ENCODE data around the gene ESF1. TPM values are rescaled to one million over a fixed set of nuclear protein-coding genes. Genes with fewer than 3 reads are reported as not detected.

Gene ESF1
- total RNA-seq, 1 donor from 2014 or later = 17.9 TPM

DNA sequence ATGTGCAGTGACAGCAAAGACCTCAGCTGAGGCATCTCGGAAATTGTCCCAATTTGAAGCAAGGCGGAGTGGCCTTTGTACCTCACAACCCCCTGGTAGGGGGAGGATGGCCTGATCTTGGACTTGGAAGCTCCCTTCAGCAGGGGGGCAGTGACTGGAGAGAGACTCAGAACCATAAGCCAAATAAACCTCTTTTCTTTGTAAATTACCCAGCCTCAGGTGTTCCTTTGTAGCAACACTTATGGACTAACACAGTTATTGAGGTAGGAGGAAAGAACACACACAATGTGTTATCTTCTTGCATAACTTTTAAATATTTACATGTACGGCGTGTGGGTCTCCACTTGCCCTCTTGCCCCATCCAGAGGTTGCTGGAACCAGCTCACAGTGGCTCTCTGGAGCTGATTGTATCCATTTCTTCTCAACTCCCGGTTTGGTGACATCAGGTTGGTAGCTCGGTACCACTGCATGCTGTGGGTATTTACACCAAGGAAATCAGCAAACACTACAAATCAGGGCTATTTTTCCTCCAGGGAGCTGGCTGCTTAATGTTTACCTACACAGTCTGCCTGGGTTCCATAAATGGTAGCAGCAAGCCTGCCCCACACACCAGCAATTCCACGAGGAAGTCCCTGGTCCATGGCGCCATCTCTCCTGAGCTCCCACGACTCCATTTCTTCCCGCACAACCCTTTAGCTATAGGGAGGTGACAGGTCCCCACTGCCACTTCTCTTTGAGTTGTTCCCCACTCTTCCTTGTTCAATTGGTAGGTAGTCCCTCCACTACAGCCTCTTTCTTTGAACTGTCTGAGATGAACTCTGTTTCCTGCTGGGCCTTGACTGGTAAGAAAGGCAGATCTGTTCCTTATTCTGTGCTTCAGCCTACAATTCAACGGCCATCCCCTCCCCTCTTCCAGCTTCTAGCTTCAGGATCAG, 91.7 kb downstream of the ESF1 start:
- Mint-ChIP-seq H3K4me3 (ENCODE audit: low read depth) (no peak overlapping the region), H3K4me1 (ENCODE audit: low read depth) (no peaks in the 10 kb centered on the region), H3K36me3 (ENCODE audit: insufficient read depth) (no peaks in the 10 kb centered on the region), H3K27ac (no peak overlapping the region), H3K27me3 (no peaks in the 10 kb centered on the region), H3K9me3 (ENCODE audit: low read depth) (no peaks in the 10 kb centered on the region)
- TF ChIP-seq CTCF (IDR thresholded peaks at IDR 0.05; ENCODE audit: unreplicated experiment) = no peak
- no peak for DNase-seq (ENCODE audit: low spot score, unreplicated experiment)

- Mint-ChIP-seq H3K4me3 (ENCODE audit: low read depth) (no peak overlapping the region), H3K9me3 (ENCODE audit: low read depth) (no peaks in the 10 kb centered on the region), H3K4me1 (ENCODE audit: low read depth) (no peaks in the 10 kb centered on the region), H3K27me3 (peaks cover 2% of the 10 kb centered on the region), H3K27ac (no peak overlapping the region), H3K36me3 (ENCODE audit: insufficient read depth) (no peaks in the 10 kb centered on the region)
- TF ChIP-seq CTCF (IDR thresholded peaks at IDR 0.05; ENCODE audit: unreplicated experiment) = no peak
- no peak for DNase-seq (ENCODE audit: low spot score, unreplicated experiment)
Measured at GRCh38 chr20:13690943-13691342, 93.8 kb downstream of the ESF1 start.

DNA sequence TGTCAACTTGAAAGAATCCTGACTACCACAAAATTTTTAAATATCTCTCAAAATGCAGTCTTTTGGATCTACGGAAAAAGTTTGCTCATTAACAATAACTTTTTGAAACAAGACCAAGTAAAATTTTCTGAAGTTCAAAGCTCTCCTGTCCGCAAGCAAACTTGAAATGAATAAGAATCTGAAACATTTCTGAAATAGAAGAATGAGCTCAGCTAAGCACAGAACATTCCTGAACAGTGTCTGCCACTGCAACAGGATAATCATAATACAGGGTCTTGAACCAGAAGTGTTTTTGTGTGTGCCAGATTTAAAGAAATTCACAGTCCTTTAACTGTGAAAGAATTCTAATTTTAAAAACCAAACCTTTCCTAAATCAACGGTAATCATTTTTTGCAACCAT, 96.9 kb downstream of the ESF1 start:
- DNase-seq (ENCODE audit: low spot score, unreplicated experiment) = no peak
- no peaks in the 10 kb centered on the region for H3K36me3 Mint-ChIP-seq (ENCODE audit: insufficient read depth)

DNA sequence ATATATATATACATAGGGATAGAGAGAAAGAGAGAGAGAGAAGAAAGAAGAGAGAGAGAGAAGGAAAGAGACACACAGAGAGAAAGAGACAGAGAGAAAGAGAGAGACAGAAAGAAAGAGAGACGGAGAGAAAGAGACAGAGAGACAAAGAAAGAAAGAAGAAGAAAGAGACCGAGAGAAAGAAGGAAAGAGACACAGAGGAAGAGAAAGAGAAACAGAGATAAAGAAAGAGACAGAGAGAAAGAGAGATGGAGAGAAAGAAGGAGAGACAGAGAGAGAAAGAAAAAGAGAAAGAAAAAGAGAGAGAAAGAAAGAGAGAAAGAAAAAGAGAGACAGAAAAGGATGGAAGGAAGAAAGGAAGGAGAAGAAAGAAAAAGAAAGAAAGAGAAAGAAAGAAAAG, 99.1 kb downstream of the ESF1 start:
- Mint-ChIP-seq H3K27ac (no peak overlapping the region), H3K36me3 (ENCODE audit: insufficient read depth) (peaks cover 2% of the 10 kb centered on the region), H3K4me3 (ENCODE audit: low read depth) (no peak overlapping the region), H3K27me3 (peaks cover 2% of the 10 kb centered on the region), H3K9me3 (ENCODE audit: low read depth) (peaks cover 4% of the 10 kb centered on the region), H3K4me1 (ENCODE audit: low read depth) (peaks cover 4% of the 10 kb centered on the region)
- DNase-seq (ENCODE audit: low spot score, unreplicated experiment) = no peak
- TF ChIP-seq CTCF (IDR thresholded peaks at IDR 0.05; ENCODE audit: unreplicated experiment) = no peak

More for the DNA sequence above, 96.9 kb downstream of the ESF1 start:
- TF ChIP-seq CTCF (IDR thresholded peaks at IDR 0.05; ENCODE audit: unreplicated experiment) = no peak
- peaks cover 2% of the 10 kb centered on the region for H3K27me3 Mint-ChIP-seq
- no peak overlapping the region for H3K4me3 Mint-ChIP-seq (ENCODE audit: low read depth)
- H3K4me1 Mint-ChIP-seq (ENCODE audit: low read depth) = no peaks in the 10 kb centered on the region
- no peaks in the 10 kb centered on the region for H3K9me3 Mint-ChIP-seq (ENCODE audit: low read depth)
- H3K27ac Mint-ChIP-seq = no peak overlapping the region

DNA sequence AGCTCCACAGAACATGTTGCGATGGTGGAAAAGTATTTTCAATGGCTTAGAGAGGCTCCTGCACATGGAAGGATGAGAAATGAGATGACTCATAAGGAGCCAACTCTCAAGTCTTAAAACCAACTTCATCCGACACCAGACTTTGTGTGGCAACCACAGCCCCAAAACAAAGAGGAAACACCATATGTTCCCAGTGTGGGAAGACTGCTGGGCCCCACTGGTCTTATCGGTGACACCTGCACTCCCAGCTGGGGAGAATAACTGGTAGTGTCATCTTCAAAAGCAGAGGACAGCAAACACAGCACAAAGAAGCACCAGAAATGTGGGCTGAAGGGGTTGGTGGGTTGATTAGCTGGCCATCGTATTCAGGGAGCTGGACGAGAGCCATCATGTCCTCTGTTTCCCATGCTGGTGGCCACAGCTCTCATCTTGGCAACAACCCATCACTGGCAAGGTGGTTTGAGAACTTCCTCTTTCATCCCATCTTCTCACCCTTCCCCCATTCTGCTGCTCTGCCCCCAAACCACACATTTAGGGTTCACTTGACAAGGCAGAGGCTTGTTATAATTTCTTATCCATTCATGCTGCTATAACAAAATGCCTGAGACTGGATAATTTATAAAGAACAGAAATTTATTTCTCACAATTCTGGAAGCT, 100.0 kb downstream of the ESF1 start:
- Mint-ChIP-seq H3K4me3 (ENCODE audit: low read depth) (no peak overlapping the region), H3K27me3 (peaks cover 2% of the 10 kb centered on the region), H3K36me3 (ENCODE audit: insufficient read depth) (peaks cover 2% of the 10 kb centered on the region), H3K27ac (no peak overlapping the region), H3K9me3 (ENCODE audit: low read depth) (peaks cover 4% of the 10 kb centered on the region), H3K4me1 (ENCODE audit: low read depth) (peaks cover 4% of the 10 kb centered on the region)
- DNase-seq (ENCODE audit: low spot score, unreplicated experiment) = no peak
- no peak for TF ChIP-seq CTCF (IDR thresholded peaks at IDR 0.05; ENCODE audit: unreplicated experiment)

Measured in progenitor cell of endocrine pancreas (in vitro differentiated cells).